ENCODE measurements around the gene CACNA2D4.

DNA sequence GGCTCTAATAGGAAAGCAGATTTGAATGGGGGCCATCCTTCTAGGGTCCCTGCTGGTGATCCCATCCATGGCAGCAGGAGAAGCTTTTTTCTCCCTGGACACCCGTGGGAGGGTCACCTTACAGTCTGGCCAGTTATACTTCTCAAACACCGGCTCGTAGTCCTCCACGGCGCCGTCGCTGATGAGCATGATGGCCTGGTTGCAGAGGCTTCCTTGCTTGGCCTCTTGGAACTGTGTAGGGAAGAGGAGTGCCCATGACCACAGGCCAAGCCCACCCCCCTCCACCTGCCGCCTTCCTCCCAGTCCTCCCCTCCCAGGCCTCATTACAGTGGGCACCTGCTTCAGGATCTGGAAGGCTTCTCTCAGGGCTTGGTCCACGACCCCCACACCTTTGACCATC lies 33.8 kb downstream of the CACNA2D4 start:
- TF ChIP-seq, protein P1, sequence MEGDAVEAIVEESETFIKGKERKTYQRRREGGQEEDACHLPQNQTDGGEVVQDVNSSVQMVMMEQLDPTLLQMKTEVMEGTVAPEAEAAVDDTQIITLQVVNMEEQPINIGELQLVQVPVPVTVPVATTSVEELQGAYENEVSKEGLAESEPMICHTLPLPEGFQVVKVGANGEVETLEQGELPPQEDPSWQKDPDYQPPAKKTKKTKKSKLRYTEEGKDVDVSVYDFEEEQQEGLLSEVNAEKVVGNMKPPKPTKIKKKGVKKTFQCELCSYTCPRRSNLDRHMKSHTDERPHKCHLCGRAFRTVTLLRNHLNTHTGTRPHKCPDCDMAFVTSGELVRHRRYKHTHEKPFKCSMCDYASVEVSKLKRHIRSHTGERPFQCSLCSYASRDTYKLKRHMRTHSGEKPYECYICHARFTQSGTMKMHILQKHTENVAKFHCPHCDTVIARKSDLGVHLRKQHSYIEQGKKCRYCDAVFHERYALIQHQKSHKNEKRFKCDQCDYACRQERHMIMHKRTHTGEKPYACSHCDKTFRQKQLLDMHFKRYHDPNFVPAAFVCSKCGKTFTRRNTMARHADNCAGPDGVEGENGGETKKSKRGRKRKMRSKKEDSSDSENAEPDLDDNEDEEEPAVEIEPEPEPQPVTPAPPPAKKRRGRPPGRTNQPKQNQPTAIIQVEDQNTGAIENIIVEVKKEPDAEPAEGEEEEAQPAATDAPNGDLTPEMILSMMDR (conservative IDR thresholded peaks at IDR 0.05 in 1 of 2, IDR thresholded peaks at IDR 0.05 in 1 of 2; ENCODE audit: low read depth in 1 of 2, low read length in 2 of 2): no peak
- TF ChIP-seq EZH2 (IDR thresholded peaks at IDR 0.05; ENCODE audit: low read length, missing control alignments): no peak
